ENCODE results near the gene KDM5B. TPM values are rescaled to one million over a fixed set of nuclear protein-coding genes. Genes with fewer than 3 reads are reported as not detected.
"Not testable (repeated sequence)": the region's sequence is repeated elsewhere in the genome, so short reads cannot be mapped to it uniquely, and the experiment has no call there.

The KDM5B gene
- total RNA-seq, 1 experiment from 2014 or later, result 58.6 TPM

GRCh38 chr1:202791077-202791747 is 17.0 kb downstream of the KDM5B start:
- no peak for DNase-seq (ENCODE audit: low spot score)

- DNase-seq (ENCODE audit: low spot score), result no peak
Observed at GRCh38 chr1:202788800-202789199, 19.4 kb downstream of the KDM5B start.

- no peak for DNase-seq (ENCODE audit: low spot score)
Observed at GRCh38 chr1:202786804-202787203, 21.4 kb downstream of the KDM5B start.

GRCh38 chr1:202781180-202781579 is 27.0 kb downstream of the KDM5B start:
- DNase-seq (ENCODE audit: low spot score), result no peak

GRCh38 chr1:202770135-202770534 is 38.1 kb downstream of the KDM5B start:
- no peak for DNase-seq (ENCODE audit: low spot score)

GRCh38 chr1:202765721-202766120 is 42.5 kb downstream of the KDM5B start:
- DNase-seq (ENCODE audit: low spot score), result no peak

- no peak for DNase-seq (ENCODE audit: low spot score)
Observed at GRCh38 chr1:202762019-202762418, 46.2 kb downstream of the KDM5B start.

- no peak for DNase-seq (ENCODE audit: low spot score)
Observed at GRCh38 chr1:202760589-202760988, 47.6 kb downstream of the KDM5B start.

GRCh38 chr1:202756391-202756790 is 51.8 kb downstream of the KDM5B start:
- no peak for DNase-seq (ENCODE audit: low spot score)

- DNase-seq (ENCODE audit: low spot score), result no peak
Observed at GRCh38 chr1:202754293-202754692, 53.9 kb downstream of the KDM5B start.

GRCh38 chr1:202752774-202753173 is 55.4 kb downstream of the KDM5B start:
- peak; percentile 18 for DNase-seq (ENCODE audit: low spot score)

GRCh38 chr1:202750761-202751160 is 57.5 kb downstream of the KDM5B start:
- no peak for DNase-seq (ENCODE audit: low spot score)

GRCh38 chr1:202750024-202750423 is 58.2 kb downstream of the KDM5B start:
- DNase-seq (ENCODE audit: low spot score), result no peak

- DNase-seq (ENCODE audit: low spot score), result no peak
Observed at GRCh38 chr1:202745323-202745888, 62.8 kb downstream of the KDM5B start.

- not testable (repeated sequence) for DNase-seq (ENCODE audit: low spot score)
Observed at GRCh38 chr1:202744770-202745169, 63.5 kb downstream of the KDM5B start.

GRCh38 chr1:202742496-202742895 is 65.7 kb downstream of the KDM5B start:
- no peak for DNase-seq (ENCODE audit: low spot score)

GRCh38 chr1:202733251-202733650 is 75.0 kb downstream of the KDM5B start:
- DNase-seq (ENCODE audit: low spot score), result no peak

- no peak for DNase-seq (ENCODE audit: low spot score)
Observed at GRCh38 chr1:202728951-202729350, 79.3 kb downstream of the KDM5B start.

GRCh38 chr1:202725526-202725925 is 82.7 kb downstream of the KDM5B start:
- no peak for DNase-seq (ENCODE audit: low spot score)

- no peak for DNase-seq (ENCODE audit: low spot score)
Observed at GRCh38 chr1:202723708-202724107, 84.5 kb downstream of the KDM5B start.

GRCh38 chr1:202723046-202723445 is 85.2 kb downstream of the KDM5B start:
- not testable (repeated sequence) for DNase-seq (ENCODE audit: low spot score)

- DNase-seq (ENCODE audit: low spot score), result no peak
Observed at GRCh38 chr1:202716654-202717053, 91.6 kb downstream of the KDM5B start.

- DNase-seq (ENCODE audit: low spot score), result not testable (repeated sequence)
Observed at GRCh38 chr1:202714202-202714601, 94.0 kb downstream of the KDM5B start.

- peak; percentile 26 for DNase-seq (ENCODE audit: low spot score)
Observed at GRCh38 chr1:202713110-202713509, 95.1 kb downstream of the KDM5B start.
